Lower lobe of right lung (tissue), 2 donors: ENCODE measurements around the gene RAD1. TPM values are rescaled to one million over a fixed set of nuclear protein-coding genes. Genes with fewer than 3 reads are reported as not detected.
A peak's percentile ranks its signal among the peaks of the same experiment; 100 is the strongest.

Source experiments
- ATAC-seq, 2 donors: fragments of 200-7000 bp; cut with Tn5 transposase; one replicate each; pipeline ENCODE4 v1.9.1; 2020 to 2022; ENCODE audit warnings: mild to moderate bottlenecking in 2 of 2, moderate library complexity in 2 of 2
- DNase-seq: peaks from one replicate; pipeline ENCODE4 v3.0.0-alpha.2; 2020
- H3K27ac ChIP-seq: fragments of 200-600 bp; one replicate; pipeline ENCODE4 v1.8.0; 2022
- H3K27me3 ChIP-seq: fragments of 200-600 bp; one replicate; pipeline ENCODE4 v1.8.0; 2022; ENCODE audit warnings: low read depth
- H3K36me3 ChIP-seq: fragments of 200-600 bp; one replicate; pipeline ENCODE4 v1.8.0; 2022; ENCODE audit warnings: mild to moderate bottlenecking
- H3K4me1 ChIP-seq: fragments of 200-600 bp; one replicate; pipeline ENCODE4 v1.8.0; 2022
- H3K4me3 ChIP-seq: fragments of 200-600 bp; one replicate; pipeline ENCODE4 v1.8.0; 2022; ENCODE audit warnings: mild to moderate bottlenecking
- H3K9me3 ChIP-seq: fragments of 200-600 bp; one replicate; pipeline ENCODE4 v1.8.0; 2022
- intact Hi-C: fragments of 100-400 bp; cut with DNase I; formaldehyde crosslinking; loops from one replicate; pipeline ENCODE4 v1.11.0; 2022
- total RNA-seq: library from RNA; stranded (reverse); fragmentation: NEBNext Ultra II Directional; extraction: Animal tissue kit (Norgen Biotek cat#: 25700); gene quantifications from one replicate; pipeline ENCODE4 v1.2.1, GENCODE V29; 2021
- TF ChIP-seq, protein P1 (sequence below): fragments of 200-600 bp; IDR thresholded peaks from one replicate; pipeline ENCODE4 v1.8.0; 2022; ENCODE audit warnings: antibody characterized with exemption, mild to moderate bottlenecking
- donor health status: DM: no; HTN: yes; CAD: no; lungs with severe emphysema.

RAD1 gene
- total RNA-seq, 1 donor from 2014 or later: 25.6 TPM

DNA sequence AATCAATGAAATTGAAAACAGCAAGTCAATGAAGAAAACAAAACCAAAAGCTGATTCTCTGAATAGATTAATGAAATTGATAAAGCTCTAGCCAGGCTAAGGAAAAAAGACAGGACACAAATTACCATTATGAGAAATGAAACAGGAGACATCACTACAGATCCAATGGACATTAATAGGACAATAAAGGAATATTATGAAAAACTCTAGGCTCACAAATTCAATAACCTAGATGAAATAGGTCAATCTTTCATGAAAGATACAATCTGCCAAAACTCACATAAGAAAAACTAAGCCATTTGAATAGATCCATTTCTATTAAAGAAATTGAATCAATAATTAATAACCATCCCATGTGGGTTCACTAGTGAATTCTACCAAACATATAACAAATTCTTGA is 39.0 kb downstream of the RAD1 start:
- Histone ChIP-seq H3K36me3 (no peaks in the 10 kb centered on the region), H3K4me1 (no peaks in the 10 kb centered on the region), H3K27ac (no peak overlapping the region), H3K4me3 (no peak overlapping the region), H3K27me3 (no peaks in the 10 kb centered on the region), H3K9me3 (no peaks in the 10 kb centered on the region)
- intact Hi-C loops: no loop called here
- ATAC-seq (no peak), DNase-seq (no peak)
- TF ChIP-seq, protein P1, sequence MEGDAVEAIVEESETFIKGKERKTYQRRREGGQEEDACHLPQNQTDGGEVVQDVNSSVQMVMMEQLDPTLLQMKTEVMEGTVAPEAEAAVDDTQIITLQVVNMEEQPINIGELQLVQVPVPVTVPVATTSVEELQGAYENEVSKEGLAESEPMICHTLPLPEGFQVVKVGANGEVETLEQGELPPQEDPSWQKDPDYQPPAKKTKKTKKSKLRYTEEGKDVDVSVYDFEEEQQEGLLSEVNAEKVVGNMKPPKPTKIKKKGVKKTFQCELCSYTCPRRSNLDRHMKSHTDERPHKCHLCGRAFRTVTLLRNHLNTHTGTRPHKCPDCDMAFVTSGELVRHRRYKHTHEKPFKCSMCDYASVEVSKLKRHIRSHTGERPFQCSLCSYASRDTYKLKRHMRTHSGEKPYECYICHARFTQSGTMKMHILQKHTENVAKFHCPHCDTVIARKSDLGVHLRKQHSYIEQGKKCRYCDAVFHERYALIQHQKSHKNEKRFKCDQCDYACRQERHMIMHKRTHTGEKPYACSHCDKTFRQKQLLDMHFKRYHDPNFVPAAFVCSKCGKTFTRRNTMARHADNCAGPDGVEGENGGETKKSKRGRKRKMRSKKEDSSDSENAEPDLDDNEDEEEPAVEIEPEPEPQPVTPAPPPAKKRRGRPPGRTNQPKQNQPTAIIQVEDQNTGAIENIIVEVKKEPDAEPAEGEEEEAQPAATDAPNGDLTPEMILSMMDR: no peak

GRCh38 chr5:34870382-34870781 is 44.9 kb downstream of the RAD1 start:
- TF ChIP-seq, protein P1: no peak
- H3K36me3 ChIP-seq: no peaks in the 10 kb centered on the region

DNA sequence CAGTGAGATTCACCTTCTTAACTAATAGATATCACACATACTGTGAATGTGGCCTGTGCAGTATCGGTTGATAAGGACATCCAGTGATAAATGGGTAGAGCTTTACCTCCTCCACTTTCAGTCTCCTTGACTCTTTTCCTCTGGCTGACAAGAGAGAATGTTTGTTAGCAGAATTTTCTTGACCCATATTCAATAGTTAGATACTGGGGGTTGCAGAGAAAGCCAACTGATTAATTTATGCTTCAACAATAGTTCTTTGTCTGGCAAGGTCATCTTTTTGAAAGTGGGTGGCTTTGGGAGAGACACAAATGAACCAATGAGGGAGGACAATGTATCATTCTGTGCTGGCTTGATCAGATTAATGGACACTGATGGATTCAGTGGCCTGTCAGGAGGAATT is 46.0 kb downstream of the RAD1 start:
- Histone ChIP-seq H3K4me1 (no peaks in the 10 kb centered on the region), H3K27me3 (no peaks in the 10 kb centered on the region), H3K36me3 (no peaks in the 10 kb centered on the region), H3K4me3 (no peak overlapping the region), H3K27ac (no peak overlapping the region), H3K9me3 (no peaks in the 10 kb centered on the region)
- TF ChIP-seq, protein P1: no peak
- intact Hi-C loops: no loop called here
- no peak for ATAC-seq
- DNase-seq: no peak

More at GRCh38 chr5:34870382-34870781, 44.9 kb downstream of the RAD1 start:
- no peaks in the 10 kb centered on the region for H3K27me3 ChIP-seq
- H3K9me3 ChIP-seq: no peaks in the 10 kb centered on the region
- no peaks in the 10 kb centered on the region for H3K4me1 ChIP-seq
- H3K27ac ChIP-seq: no peak overlapping the region
- no peak for ATAC-seq
- H3K4me3 ChIP-seq: no peak overlapping the region
- intact Hi-C loops: no loop called here
- no peak for DNase-seq

DNA sequence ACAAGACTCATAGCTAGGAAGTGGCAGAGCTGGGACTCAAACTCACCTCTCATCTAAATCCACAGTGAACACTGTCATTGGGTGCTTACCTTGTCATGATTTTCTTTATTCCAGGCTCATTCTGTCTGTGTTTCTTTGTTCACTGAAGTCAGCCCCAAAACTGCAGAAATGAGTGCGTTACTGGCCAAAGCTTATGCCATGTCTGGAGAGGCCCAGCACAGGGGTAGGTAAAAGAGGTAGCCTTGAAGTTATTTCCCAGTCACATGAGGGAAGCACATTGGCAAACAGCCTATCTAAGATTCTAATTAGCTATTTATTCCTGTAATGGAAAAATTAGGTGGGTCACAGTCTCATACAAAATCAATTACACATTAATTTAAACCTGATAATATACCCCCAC is 46.5 kb downstream of the RAD1 start:
- Histone ChIP-seq H3K4me1 (no peaks in the 10 kb centered on the region), H3K27ac (no peak overlapping the region), H3K9me3 (no peaks in the 10 kb centered on the region), H3K4me3 (no peak overlapping the region), H3K36me3 (no peaks in the 10 kb centered on the region), H3K27me3 (no peaks in the 10 kb centered on the region)
- ATAC-seq (no peak), DNase-seq (no peak)
- intact Hi-C loops: no loop called here
- TF ChIP-seq, protein P1: no peak

DNA sequence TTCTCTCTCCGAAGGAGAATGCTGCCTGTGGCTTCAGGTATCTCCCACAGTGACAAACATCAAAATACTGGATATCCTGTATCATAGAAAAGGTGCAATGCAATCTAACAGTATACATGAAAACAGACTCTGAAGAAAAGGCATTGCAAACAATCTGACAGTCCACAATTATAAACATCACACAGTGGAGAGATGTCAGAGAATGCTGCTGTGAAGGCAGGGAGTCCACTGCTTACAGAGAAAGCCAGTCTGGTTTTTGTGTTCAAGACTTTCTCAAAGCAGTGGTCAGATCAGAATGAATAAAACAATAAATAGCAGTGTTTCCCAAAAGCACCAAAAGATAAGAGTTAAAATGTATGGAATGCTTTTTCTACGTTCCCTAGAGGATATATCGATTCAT is 47.6 kb downstream of the RAD1 start:
- intact Hi-C loops: no loop called here
- Histone ChIP-seq H3K4me3 (no peak overlapping the region), H3K36me3 (no peaks in the 10 kb centered on the region), H3K27ac (no peak overlapping the region), H3K27me3 (no peaks in the 10 kb centered on the region), H3K4me1 (no peaks in the 10 kb centered on the region), H3K9me3 (no peaks in the 10 kb centered on the region)
- TF ChIP-seq, protein P1: no peak
- DNase-seq (no peak), ATAC-seq (no peak)

- Histone ChIP-seq H3K4me1 (no peaks in the 10 kb centered on the region), H3K4me3 (no peak overlapping the region), H3K27me3 (no peaks in the 10 kb centered on the region), H3K9me3 (no peaks in the 10 kb centered on the region), H3K36me3 (no peaks in the 10 kb centered on the region), H3K27ac (no peak overlapping the region)
- intact Hi-C loops: no loop called here
- ATAC-seq (peak in 1 of 2 donors; percentile 50), DNase-seq (no peak)
- TF ChIP-seq, protein P1: no peak
Observed at GRCh38 chr5:34866989-34867471, 48.3 kb downstream of the RAD1 start.
